AG09309 (cell line): ENCODE results near the gene CELSR1.
"Not testable (repeated sequence)": the region's sequence is repeated elsewhere in the genome, so short reads cannot be mapped to it uniquely, and the experiment has no call there.

Source experiments
- DNase-seq: peaks from one replicate; pipeline ENCODE4 v3.0.0-alpha.2; 2010; ENCODE audit warnings: low read depth
- H3K4me3 ChIP-seq: 2 replicates; pipeline ENCODE4 v1.5.1; 2011; ENCODE audit warnings: mild to moderate bottlenecking, low read depth, low read length, moderate library complexity; ENCODE audit not compliant: control insufficient read depth
- TF ChIP-seq, protein P1 (sequence below): IDR thresholded peaks from 2 replicates; pipeline ENCODE4 v1.5.1; 2011; ENCODE audit warnings: mild to moderate bottlenecking, low read depth, low read length, inconsistent platforms; ENCODE audit not compliant: insufficient read depth, control insufficient read depth; ENCODE audit errors: missing control alignments

Gene CELSR1

GRCh38 chr22:46478083-46478551, 59.3 kb downstream of the CELSR1 start:
- H3K4me3 ChIP-seq: no peak overlapping the region
- TF ChIP-seq, protein P1, sequence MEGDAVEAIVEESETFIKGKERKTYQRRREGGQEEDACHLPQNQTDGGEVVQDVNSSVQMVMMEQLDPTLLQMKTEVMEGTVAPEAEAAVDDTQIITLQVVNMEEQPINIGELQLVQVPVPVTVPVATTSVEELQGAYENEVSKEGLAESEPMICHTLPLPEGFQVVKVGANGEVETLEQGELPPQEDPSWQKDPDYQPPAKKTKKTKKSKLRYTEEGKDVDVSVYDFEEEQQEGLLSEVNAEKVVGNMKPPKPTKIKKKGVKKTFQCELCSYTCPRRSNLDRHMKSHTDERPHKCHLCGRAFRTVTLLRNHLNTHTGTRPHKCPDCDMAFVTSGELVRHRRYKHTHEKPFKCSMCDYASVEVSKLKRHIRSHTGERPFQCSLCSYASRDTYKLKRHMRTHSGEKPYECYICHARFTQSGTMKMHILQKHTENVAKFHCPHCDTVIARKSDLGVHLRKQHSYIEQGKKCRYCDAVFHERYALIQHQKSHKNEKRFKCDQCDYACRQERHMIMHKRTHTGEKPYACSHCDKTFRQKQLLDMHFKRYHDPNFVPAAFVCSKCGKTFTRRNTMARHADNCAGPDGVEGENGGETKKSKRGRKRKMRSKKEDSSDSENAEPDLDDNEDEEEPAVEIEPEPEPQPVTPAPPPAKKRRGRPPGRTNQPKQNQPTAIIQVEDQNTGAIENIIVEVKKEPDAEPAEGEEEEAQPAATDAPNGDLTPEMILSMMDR: no peak
- no peak for DNase-seq

GRCh38 chr22:46476547-46476941, 60.9 kb downstream of the CELSR1 start:
- DNase-seq: no peak
- H3K4me3 ChIP-seq: no peak overlapping the region
- TF ChIP-seq, protein P1: no peak

- H3K4me3 ChIP-seq: no peak overlapping the region
- DNase-seq: no peak
- TF ChIP-seq, protein P1: no peak
Observed at GRCh38 chr22:46473896-46474557, 63.4 kb downstream of the CELSR1 start.

GRCh38 chr22:46473021-46473779, 64.2 kb downstream of the CELSR1 start:
- DNase-seq: no peak
- H3K4me3 ChIP-seq: no peak overlapping the region
- TF ChIP-seq, protein P1: no peak

DNA sequence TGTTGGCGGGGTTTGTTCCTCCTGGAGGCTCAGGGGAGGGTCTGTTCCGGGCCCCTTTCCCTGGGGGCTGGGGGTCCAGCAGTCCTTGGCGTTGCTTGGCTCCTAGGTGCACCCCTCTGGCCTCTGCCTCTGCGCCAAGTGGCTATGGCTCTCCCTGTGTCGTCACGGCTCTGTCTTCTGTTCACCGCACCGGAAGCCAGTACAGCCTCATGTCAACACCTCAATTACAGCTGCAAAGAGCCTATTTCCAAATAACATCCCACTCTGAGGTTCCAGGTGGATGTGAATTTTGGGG, 64.8 kb downstream of the CELSR1 start:
- H3K4me3 ChIP-seq: no peak overlapping the region
- DNase-seq: no peak
- TF ChIP-seq, protein P1: no peak

DNA sequence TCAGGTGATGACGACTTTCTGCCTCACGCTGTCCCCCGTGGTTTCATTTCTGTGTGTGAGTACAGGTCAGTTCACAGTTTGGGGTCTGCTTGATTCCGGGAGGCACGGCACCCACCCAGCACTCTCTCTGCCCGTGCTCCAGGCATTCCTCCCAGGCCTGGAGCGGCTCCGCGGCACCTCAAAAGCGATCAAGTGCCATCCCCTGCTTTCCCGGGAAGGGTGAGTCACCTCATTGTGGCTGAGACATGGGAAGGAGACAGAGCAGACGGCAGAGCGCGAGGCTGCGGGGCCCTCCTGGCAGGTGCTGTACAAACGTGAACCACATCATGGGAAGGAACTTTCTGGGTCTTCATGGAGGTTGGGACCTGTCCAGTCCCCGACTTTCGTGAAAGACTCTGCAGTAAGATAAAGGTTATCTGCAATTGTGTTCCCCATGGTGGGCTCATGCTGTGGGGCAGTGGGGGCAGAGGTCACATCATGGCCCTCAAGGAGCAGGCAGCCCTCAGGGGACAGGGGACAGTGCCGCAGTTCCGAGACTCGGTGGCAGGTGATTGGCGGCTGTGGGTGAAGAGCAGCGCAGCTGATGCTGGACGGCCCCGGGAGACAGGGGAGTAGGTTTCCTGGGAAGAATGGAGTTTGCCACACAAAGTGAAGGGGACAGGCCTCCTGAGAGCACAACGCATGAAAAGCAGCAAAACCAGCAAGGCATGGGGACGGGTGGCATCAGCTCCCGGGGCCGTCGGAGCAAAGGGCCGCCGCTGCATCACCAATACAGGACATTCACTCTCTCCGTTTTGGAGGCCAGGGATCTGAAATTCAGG, 65.3 kb downstream of the CELSR1 start:
- TF ChIP-seq, protein P1: no peak
- DNase-seq: no peak
- no peak overlapping the region for H3K4me3 ChIP-seq

- not testable (repeated sequence) for H3K4me3 ChIP-seq, DNase-seq
Observed at GRCh38 chr22:46471330-46471729, 66.1 kb downstream of the CELSR1 start.
